NCI-H146 treated with DMSO at 0.1 percent for 48 hours (cell line): ENCODE measurements around the gene LMO1.

Source experiments
- DNase-seq: peaks from one replicate; lab custom pipeline; 2025; ENCODE audit not compliant: unreplicated experiment; lab: John Stamatoyannopoulos, UW

The LMO1 gene

DNA sequence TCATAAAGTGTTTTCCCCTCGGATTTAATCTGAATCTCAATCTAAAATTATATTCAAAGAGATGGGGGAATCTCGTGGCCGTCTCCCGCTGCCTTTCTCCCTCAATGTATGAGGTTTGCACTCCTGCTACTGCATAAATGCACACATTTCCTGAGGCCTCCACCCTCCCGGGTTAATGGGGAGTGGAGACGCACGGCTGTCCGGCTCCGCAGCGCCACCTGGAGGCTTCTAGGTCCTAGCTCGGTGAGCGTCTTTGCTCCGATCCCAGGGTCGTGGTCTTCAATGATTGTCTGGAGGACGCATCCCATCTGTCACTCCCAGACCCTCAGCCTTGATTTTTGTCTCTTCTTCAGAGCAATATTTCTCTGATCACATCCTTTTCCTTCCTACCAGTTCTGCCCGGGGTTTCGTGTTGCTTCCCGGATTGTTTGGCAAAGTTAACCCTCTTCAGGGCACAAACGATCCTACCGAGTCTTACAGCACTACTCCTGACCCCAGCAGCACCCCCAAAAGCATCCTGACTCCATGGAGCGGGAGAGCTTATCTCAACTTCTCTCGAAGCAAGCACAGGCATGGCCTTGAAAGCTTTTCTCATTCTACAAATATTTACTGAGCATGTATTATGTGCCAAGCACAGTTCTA lies at the start of gene LMO1:
Gene LMO1, minus strand, starts transcription at position 110 of the 642 bp plus-strand sequence. CDS start 516 bp downstream, outside the sequence.
- peak; percentile 53 for DNase-seq

DNA sequence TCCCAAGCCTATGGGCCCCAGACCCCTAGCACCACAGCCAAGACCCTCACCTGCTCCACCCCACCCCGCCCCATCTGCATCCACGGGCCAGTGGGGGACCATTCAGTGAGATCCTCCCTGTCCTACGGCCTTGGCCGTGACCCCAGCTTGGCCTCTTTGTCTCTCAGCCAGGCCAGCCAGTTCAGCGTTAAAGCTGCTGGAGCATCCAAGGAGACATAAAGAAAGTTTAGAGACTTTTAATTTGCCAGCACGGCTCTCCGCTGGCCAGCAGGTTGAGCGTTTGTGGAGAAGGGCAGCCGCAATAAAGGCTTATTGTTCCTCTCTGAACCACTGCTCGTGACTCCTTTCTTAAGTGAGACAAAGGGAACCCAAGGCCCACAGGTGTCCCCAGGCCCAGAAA lies 49.3 kb upstream of the LMO1 start:
- DNase-seq = no peak

GRCh38 chr11:8311366-8311765 lies 47.7 kb upstream of the LMO1 start:
- no peak for DNase-seq

GRCh38 chr11:8310743-8311298 lies 47.1 kb upstream of the LMO1 start:
- DNase-seq = no peak

DNA sequence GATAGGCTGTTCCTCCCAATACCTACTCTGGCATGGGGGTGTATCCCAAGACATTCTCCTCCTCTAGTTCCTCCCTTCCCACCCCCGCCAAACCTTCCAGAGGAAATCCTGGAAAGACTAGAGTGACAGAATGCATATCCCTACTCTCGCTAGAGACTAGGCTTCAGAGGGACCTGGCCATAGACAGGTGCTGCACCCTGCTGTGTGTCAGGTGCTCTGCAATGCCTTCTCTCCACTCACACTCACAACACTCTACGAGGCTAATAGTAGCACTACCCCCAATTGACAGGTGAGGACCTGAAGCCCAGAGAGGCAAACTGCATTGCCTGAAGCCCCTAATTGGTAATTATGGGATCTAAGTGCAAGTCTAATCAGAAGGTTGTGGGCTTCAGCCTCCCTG lies 46.2 kb upstream of the LMO1 start:
- DNase-seq = peak; percentile 52

- DNase-seq = no peak
Observed at GRCh38 chr11:8309311-8309710, 45.6 kb upstream of the LMO1 start.

DNA sequence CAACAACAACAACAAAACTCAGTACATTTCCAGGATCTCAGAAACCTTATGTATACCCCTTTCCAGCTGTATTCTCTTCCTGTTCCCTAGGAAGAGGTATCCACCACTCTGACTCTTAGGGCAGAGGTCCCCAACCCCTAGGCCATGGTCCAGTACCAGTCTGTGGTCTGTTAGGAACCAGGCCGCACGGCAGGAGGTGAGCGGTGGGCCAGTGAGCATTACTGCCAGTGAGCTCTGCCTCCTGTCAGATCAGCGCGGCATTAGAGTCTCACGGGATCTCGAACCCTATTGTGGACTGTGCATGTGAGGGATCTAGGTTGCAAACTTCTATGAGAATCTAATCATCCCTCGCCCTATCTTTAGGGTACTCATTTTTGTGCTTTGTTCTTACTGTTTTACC lies 43.9 kb upstream of the LMO1 start:
- no peak for DNase-seq

DNA sequence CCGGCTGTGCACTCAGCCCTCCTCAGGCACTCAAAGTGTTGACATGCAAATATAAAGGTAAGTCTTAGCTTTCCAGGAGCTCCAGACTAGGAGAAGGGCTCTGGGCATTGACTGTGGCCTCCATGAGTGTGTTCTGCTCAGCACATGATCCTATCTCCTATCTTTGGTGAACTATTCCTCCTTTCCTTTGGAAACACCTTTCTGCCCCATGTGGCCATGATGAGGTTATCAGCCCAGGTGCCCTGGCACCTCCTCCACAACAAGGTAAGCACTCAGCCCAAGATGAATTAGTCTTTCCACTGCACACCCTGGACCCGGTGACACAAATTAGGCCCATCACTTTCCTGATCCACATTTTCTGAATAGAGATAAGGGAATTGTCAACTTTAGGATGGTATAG lies 37.9 kb upstream of the LMO1 start:
- DNase-seq = no peak

DNA sequence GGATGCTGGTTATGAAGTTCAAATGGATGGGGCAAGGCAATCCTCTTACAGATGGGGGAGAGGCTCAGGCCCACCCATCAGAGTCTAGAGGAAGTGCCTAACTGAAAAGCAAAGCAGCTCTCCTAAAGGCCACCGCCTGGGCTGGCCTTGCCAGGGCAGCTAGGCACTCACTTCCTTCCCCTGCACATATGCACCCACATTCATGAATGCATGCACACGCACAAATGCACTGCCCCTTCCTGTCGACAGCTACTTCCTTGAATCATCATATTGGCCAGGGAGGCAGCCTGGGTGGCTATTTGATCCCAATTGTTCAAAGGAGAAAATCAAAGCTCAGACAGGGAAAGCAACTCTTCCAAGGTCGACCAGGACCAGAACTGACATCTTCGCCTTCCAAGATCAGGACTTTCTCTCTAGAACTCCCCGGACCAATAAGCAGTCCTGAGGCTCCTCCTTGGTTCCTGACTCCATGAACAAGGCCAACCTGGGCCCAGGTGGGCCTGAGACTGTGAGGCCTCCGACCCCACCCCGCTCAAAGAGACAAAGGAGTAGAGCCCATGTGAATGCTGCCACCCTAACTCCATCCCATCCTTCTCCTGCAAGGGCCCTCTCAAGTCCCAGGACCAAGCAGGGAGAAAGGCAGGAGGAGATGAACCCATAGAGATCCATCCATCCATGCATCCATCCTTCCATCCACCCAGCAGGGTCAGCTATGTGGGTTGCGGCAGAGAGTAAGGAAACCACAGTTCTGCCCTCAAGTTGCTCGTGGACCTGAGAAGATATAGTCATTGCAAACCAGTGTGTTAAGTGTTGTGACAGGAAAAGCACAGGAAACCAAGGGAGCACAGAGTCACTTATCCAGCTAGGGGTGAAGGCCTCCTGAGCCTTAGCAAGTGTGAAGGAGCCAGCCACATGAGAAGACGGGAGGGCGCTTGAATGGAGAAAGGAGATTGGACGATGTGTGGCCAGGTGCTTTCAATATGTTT lies 35.4 kb upstream of the LMO1 start:
- DNase-seq = no peak

DNA sequence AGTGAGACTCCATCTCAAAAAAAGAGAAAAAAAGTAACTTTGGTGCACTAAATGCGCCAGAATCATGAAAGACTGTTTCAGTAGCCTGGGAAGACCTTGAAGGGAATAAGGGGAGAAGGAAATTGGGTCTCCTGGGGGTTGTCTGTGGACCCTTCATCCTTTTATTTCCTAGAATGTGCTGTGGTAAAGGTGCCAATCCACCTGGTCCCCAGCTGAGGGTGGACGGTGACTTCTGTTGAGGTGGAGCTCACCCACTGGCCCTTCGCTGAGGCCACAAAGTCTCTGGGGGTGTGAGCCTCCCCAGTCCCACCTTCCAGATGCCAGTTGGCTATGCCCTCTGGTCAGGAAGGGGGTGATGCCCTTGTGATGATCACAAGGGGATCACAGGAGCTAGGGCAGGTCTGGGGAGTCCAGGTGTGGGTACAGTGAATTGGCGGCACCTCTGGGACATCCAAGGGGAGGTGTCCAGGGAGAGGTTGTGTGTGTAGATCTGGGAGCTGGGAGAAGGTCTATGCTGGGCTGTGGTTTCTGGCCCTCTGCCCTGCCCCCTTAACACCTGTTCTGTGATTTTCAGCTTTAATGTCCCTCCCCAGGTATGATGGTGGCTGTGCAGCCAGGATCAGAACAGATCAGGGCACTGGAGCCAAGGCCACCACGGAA lies 34.2 kb upstream of the LMO1 start:
- no peak for DNase-seq

GRCh38 chr11:8296872-8297271 lies 33.2 kb upstream of the LMO1 start:
- DNase-seq = no peak

- no peak for DNase-seq
Observed at GRCh38 chr11:8296038-8296649, 32.5 kb upstream of the LMO1 start.

DNA sequence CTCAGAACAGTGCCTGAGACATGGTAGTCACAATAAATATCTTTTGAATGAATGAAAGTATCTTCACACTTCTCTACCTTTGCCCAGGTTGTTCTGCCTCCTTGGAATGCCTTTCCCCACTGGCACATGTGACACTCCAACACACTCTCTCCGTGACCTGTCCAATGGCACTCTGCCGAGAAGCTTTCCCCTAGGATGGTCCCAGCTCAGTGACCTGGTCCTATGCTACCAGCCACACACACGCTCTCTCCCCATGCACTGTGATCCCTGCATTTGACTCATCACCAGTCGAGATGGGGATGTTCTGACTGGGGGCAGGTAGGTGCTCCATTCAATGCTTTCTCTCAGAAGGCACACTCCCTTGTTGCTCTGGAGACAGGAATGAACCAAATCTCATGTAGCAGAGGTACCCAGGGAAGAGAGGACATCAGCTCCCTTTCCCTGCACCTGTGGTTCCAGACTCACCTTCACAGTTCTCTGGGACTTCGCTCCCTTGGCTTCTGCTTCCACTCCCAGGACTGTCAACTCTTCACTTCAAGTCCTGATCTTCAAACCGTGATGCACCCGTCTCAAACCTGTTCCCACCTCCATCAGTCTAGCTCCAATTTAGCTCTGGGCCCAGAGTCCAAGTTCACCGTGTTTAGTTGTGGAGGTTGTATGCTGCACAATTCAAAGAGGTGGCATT lies 30.7 kb upstream of the LMO1 start:
- DNase-seq = no peak

- no peak for DNase-seq
Observed at GRCh38 chr11:8293171-8293570, 29.5 kb upstream of the LMO1 start.

GRCh38 chr11:8292351-8292750 lies 28.7 kb upstream of the LMO1 start:
- no peak for DNase-seq

DNA sequence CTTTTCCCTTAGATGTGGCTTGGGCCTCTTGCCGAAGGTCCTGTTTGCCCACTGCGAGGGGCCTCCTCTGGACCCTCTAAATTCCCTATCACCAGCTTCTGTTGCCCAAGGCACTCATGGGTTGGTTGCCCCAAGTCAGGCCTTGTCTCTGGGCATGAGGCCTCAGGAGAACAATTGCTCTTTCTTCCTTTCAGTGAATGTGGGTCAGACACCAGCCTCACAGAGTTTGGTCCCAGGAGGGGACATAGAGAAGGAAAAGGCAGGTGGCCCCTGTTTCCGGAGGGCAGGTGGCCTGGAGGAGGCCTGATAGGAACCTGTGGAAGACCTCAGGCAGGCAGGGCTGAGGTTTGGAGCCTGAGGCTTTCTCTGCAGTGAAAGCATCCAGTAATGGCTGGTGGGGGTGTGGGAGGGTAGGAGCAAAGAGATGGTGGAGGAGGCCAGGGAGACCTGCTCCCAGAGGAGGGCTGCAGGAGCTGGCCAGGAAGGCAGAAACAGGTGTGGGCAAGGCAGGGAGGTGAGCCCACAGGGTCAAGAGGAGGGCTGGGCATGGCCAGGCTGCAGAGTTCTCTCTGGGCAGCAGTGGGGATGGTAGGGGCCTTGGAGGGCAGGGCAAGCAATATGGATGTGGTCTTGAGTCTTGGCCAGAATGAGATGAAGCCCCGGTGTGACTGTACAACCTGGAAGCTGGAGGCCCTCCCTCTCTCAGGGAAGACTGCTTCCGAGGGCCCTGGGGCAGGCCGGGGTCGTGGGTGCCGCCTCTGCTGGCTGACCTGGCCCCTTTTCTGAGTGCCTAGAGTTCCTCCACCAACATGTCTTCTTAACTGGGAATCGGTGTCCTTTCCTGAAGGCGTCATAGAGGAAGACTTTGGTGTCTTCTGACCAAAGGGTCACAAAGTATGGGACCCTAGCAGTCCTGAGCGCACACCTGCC lies 28.0 kb upstream of the LMO1 start:
- no peak for DNase-seq

DNA sequence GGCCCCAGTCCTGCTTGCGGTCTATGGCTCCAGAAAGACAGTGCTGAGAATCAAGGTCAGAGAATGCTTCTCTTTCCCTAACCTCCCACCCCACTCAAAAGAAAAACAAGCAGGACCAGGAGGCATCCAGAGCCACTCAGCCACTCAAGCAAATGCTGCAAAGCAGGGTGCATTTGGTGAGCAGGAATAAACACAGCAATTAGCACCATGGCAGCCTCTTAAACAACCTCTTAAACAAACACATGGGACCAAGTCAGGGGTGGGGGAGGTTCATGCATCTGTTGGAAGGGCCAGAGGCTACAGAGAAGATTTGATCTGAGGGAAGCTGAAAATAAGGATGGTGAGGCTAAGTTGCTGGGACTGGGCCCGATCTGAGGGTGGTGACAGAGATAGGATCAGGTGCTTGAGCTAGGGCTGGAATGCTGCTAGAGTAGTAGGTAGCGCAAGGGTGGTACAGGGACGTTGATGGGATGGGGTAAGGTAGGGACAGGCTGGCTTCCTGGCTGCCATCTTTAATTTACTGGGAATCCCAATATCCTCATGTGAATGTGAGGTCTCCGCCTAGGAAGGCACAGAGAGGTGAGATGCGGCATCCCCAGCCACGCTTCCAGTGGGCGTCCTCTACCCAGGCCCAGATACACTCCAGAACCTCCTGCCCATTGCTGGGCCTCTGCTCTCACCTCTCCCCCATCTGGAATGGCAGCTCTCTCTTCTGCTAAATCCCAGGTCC lies 26.6 kb upstream of the LMO1 start:
- peak; percentile 67 for DNase-seq

- no peak for DNase-seq
Observed at GRCh38 chr11:8289492-8289918, 25.8 kb upstream of the LMO1 start.
